GM19372 (cell line): ENCODE results near the gene PRDM10.

ENCODE experiments used
- ATAC-seq: cut with Tn5 transposase; IDR thresholded peaks from one replicate; pipeline ENCODE4 v1.9.1; 2021; ENCODE audit warnings: mild to moderate bottlenecking, low read depth, moderate library complexity; ENCODE audit not compliant: unreplicated experiment

The PRDM10 gene

GRCh38 chr11:129855086-129855485 is 147.5 kb downstream of the PRDM10 start:
- ATAC-seq, result no peak

GRCh38 chr11:129854232-129854805 is 148.3 kb downstream of the PRDM10 start:
- no peak for ATAC-seq

- ATAC-seq, result no peak
Measured at GRCh38 chr11:129853518-129854231, 149.0 kb downstream of the PRDM10 start.

- ATAC-seq, result no peak
Measured at GRCh38 chr11:129852125-129852740, 150.4 kb downstream of the PRDM10 start.
